HG03520 (cell line): ENCODE measurements around the gene FRMD4B.

Experiments
- ATAC-seq: cut with Tn5 transposase; IDR thresholded peaks from one replicate; pipeline ENCODE4 v1.9.1; 2021; ENCODE audit warnings: mild to moderate bottlenecking, moderate library complexity; ENCODE audit not compliant: unreplicated experiment

The FRMD4B gene

GRCh38 chr3:69385723-69386555 lies at the start of gene FRMD4B:
TSS of gene FRMD4B (minus strand) at chr3:69386088. CDS start at chr3:69385989, 99 bp downstream.
- ATAC-seq: no peak

- no peak for ATAC-seq
Measured at GRCh38 chr3:69433969-69434325, 48.1 kb upstream of the FRMD4B start.

- no peak for ATAC-seq
Measured at GRCh38 chr3:69433121-69433968, 47.5 kb upstream of the FRMD4B start.

GRCh38 chr3:69428657-69429255 lies 42.9 kb upstream of the FRMD4B start:
- ATAC-seq: no peak

GRCh38 chr3:69426967-69427304 lies 41.0 kb upstream of the FRMD4B start:
- no peak for ATAC-seq

- ATAC-seq: no peak
Measured at GRCh38 chr3:69426291-69426966, 40.5 kb upstream of the FRMD4B start.

- ATAC-seq: peak; percentile 93
Measured at GRCh38 chr3:69425249-69425648, 39.4 kb upstream of the FRMD4B start.

- ATAC-seq: no peak
Measured at GRCh38 chr3:69423463-69424155, 37.7 kb upstream of the FRMD4B start.

GRCh38 chr3:69422751-69423150 lies 36.9 kb upstream of the FRMD4B start:
- no peak for ATAC-seq

- ATAC-seq: no peak
Measured at GRCh38 chr3:69420781-69421520, 35.1 kb upstream of the FRMD4B start.

GRCh38 chr3:69419276-69419675 lies 33.4 kb upstream of the FRMD4B start:
- ATAC-seq: no peak

- no peak for ATAC-seq
Measured at GRCh38 chr3:69417541-69418078, 31.7 kb upstream of the FRMD4B start.

- no peak for ATAC-seq
Measured at GRCh38 chr3:69413551-69414207, 27.8 kb upstream of the FRMD4B start.

GRCh38 chr3:69411346-69411745 lies 25.5 kb upstream of the FRMD4B start:
- no peak for ATAC-seq

- ATAC-seq: peak; percentile 97
Measured at GRCh38 chr3:69410301-69410700, 24.4 kb upstream of the FRMD4B start.

GRCh38 chr3:69409831-69410230 lies 23.9 kb upstream of the FRMD4B start:
- no peak for ATAC-seq

- ATAC-seq: no peak
Measured at GRCh38 chr3:69409011-69409410, 23.1 kb upstream of the FRMD4B start.

GRCh38 chr3:69408542-69408941 lies 22.7 kb upstream of the FRMD4B start:
- ATAC-seq: no peak

- ATAC-seq: no peak
Measured at GRCh38 chr3:69407908-69408307, 22.0 kb upstream of the FRMD4B start.
